Calu3 (cell line): ENCODE results near the gene QPCT. TPM values are rescaled to one million over a fixed set of nuclear protein-coding genes. Genes with fewer than 3 reads are reported as not detected.

Experiments used
- BruUV-seq: library from RNA; stranded (reverse); fragments of 400-500 nt; replicated peaks from 2 replicates; lab custom pipeline; 2021; lab: Mats Ljungman, UMichigan
- CTCF ChIA-PET: fragments of 300-600 bp; sonication (Branson Sonifier 250); formaldehyde crosslinking; loops from one replicate; lab custom pipeline; 2022; ENCODE audit warnings: antibody characterized with exemption; lab: Charles Lee
- DNase-seq: peaks from one replicate; pipeline ENCODE4 v3.0.0; 2022
- H3K27ac Mint-ChIP-seq: one replicate; pipeline ENCODE4 v1.8.0; 2022; ENCODE audit warnings: mixed read lengths; ENCODE audit not compliant: unreplicated experiment
- H3K27me3 Mint-ChIP-seq: one replicate; pipeline ENCODE4 v1.8.0; 2022; ENCODE audit warnings: mixed read lengths; ENCODE audit not compliant: unreplicated experiment
- H3K36me3 Mint-ChIP-seq: one replicate; pipeline ENCODE4 v1.8.0; 2022; ENCODE audit warnings: mild to moderate bottlenecking, moderate library complexity, mixed read lengths; ENCODE audit not compliant: insufficient read depth, unreplicated experiment
- H3K4me1 Mint-ChIP-seq: one replicate; pipeline ENCODE4 v1.8.0; 2022; ENCODE audit warnings: mild to moderate bottlenecking, low read depth, mixed read lengths; ENCODE audit not compliant: unreplicated experiment
- H3K4me3 Mint-ChIP-seq: one replicate; pipeline ENCODE4 v1.8.0; 2022; ENCODE audit warnings: mild to moderate bottlenecking, low read depth, moderate library complexity, mixed read lengths; ENCODE audit not compliant: unreplicated experiment
- H3K9me3 Mint-ChIP-seq: one replicate; pipeline ENCODE4 v1.8.0; 2022; ENCODE audit warnings: low read depth, mixed read lengths; ENCODE audit not compliant: unreplicated experiment
- CTCF ChIP-seq: fragments of 200-600 bp; IDR thresholded peaks from one replicate; pipeline ENCODE4 v1.8.0; 2022; ENCODE audit warnings: antibody characterized with exemption; ENCODE audit not compliant: unreplicated experiment
- intact Hi-C: fragments of 100-400 bp; cut with micrococcal nuclease; formaldehyde crosslinking; loops from one replicate; pipeline ENCODE4 v1.10.0; 2022; ENCODE audit not compliant: unreplicated experiment
- total RNA-seq: library from RNA; stranded (reverse); gene quantifications from 2 replicates; pipeline ENCODE4 v1.2.3, GENCODE V29; 2022

The QPCT gene
- total RNA-seq, 1 experiment from 2014 or later: 8.9 TPM

GRCh38 chr2:37387148-37387835, 42.9 kb downstream of the QPCT start:
- TF ChIP-seq CTCF: no peak
- no peaks in the 10 kb centered on the region for H3K36me3 Mint-ChIP-seq
- no peak overlapping the region for H3K27ac Mint-ChIP-seq
- H3K9me3 Mint-ChIP-seq: no peaks in the 10 kb centered on the region
- H3K4me3 Mint-ChIP-seq: no peak overlapping the region
- no peak for DNase-seq
- H3K27me3 Mint-ChIP-seq: no peaks in the 10 kb centered on the region
- no peaks in the 10 kb centered on the region for H3K4me1 Mint-ChIP-seq
- CTCF ChIA-PET: interaction anchor here (1.2 kb wide), 1 partner anchor 9 kb away, joined by 3 read pairs; no protein-coding TSS in a partner anchor
- BruUV-seq: no TSS peak
- intact Hi-C loops: no loop called here

GRCh38 chr2:37388074-37388473, 43.6 kb downstream of the QPCT start:
- BruUV-seq: no TSS peak
- Mint-ChIP-seq H3K36me3 (no peaks in the 10 kb centered on the region), H3K4me3 (no peak overlapping the region), H3K27ac (no peak overlapping the region), H3K4me1 (no peaks in the 10 kb centered on the region), H3K27me3 (no peaks in the 10 kb centered on the region), H3K9me3 (no peaks in the 10 kb centered on the region)
- CTCF ChIA-PET: no interaction called here
- no peak for DNase-seq
- intact Hi-C loops: no loop called here
- no peak for TF ChIP-seq CTCF

DNA sequence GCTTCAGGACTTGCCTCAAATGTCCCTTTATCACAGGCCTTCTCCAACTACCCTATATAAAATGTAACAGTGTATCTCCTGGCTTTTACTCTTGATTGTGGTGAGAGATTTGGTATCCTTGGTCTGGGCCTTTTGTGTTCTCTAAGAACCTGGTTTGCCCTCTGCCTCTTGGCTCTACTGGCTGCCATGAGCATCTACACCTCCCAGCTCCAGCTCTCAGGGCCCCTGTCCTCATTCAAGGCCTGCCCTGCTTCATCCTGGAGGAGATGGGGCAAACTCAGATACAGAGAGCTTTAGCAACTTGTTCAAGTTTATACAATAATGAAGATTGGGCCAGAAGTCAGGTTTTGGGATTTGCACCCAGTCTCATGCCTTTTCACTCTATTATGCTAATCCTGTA, 45.0 kb downstream of the QPCT start:
- Mint-ChIP-seq H3K36me3 (no peaks in the 10 kb centered on the region), H3K27ac (no peak overlapping the region), H3K4me1 (no peaks in the 10 kb centered on the region), H3K27me3 (no peaks in the 10 kb centered on the region), H3K9me3 (no peaks in the 10 kb centered on the region), H3K4me3 (no peak overlapping the region)
- no TSS peak for BruUV-seq
- DNase-seq: no peak
- intact Hi-C loops: no loop called here
- CTCF ChIA-PET: interaction anchor here (1.1 to 1.5 kb wide), 3 partner anchors 9 to 488 kb away, joined by 3 to 4 read pairs (median 3); no protein-coding TSS in a partner anchor
- TF ChIP-seq CTCF: no peak

DNA sequence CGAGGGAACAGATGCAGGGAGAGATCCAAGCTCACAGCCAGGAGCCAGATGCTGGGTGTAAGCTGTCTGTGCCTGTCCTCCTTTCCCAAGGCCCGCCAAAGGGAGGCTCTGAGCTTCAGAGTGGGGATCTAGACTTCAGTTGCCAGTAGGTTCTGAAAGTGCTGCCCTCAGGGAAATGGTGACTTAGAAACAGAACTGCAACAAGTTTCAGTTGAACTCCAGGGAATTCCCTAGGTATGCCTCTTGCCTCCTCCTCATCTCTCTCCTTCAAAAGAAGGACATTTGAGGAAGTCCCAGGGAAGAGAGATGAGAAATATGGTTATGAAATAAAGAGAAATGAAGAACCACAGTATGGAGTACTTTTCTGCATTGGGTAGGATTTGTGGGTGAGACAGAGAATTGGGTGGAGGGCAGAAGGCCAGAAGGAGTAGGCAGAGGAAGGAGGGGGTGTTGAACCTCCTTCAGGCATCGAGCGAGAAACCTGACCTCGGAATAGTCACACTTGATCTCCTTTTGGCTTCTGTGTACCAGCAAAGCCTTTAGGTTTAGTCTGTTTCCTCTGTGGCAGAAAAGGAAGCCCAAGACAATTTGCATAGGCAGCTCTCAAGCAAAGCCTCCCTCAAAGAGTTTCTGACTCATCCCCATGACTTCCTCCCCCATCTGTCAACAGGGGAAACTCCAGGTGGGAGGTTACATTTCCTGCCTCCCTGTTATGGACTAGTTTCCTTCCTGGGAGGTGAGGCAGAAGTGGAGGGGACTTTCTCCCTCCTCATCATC, 45.7 kb downstream of the QPCT start:
- DNase-seq: peak; percentile 76
- Mint-ChIP-seq H3K4me3 (peak overlapping the region; percentile 12), H3K27ac (peak overlapping the region; percentile 63), H3K4me1 (no peaks in the 10 kb centered on the region), H3K36me3 (no peaks in the 10 kb centered on the region), H3K27me3 (no peaks in the 10 kb centered on the region), H3K9me3 (no peaks in the 10 kb centered on the region)
- CTCF ChIA-PET: interaction anchor here (0.9 to 1.5 kb wide), 6 partner anchors 10 to 487 kb away, joined by 3 to 4 read pairs (median 4); no protein-coding TSS in a partner anchor
- TF ChIP-seq CTCF: no peak
- no TSS peak for BruUV-seq
- intact Hi-C loops: loop anchor here (1.0 to 10.0 kb wide), 2 partner anchors 65 to 885 kb away; no protein-coding TSS in a partner anchor
